Measurements from ENCODE around the gene C22orf23. TPM values are rescaled to one million over a fixed set of nuclear protein-coding genes. Genes with fewer than 3 reads are reported as not detected.

The C22orf23 gene
- total RNA-seq, 1 donor from 2014 or later: not detected

GRCh38 chr22:37990301-37990700 is 36.9 kb upstream of the C22orf23 start:
- no peak for ATAC-seq
- DNase-seq: peak; percentile 65
- Histone ChIP-seq H3K27ac (no peak overlapping the region), H3K27me3 (no peaks in the 10 kb centered on the region), H3K4me1 (no peaks in the 10 kb centered on the region), H3K36me3 (no peaks in the 10 kb centered on the region), H3K9me3 (no peaks in the 10 kb centered on the region), H3K4me3 (no peak overlapping the region)
- no peak for TF ChIP-seq CTCF (IDR thresholded peaks at IDR 0.05)
- intact Hi-C loops (cut with DNase I): no loop called here

GRCh38 chr22:37989146-37990045 is 36.0 kb upstream of the C22orf23 start:
- intact Hi-C loops (cut with DNase I): no loop called here
- ATAC-seq: no peak
- Histone ChIP-seq H3K27me3 (no peaks in the 10 kb centered on the region), H3K27ac (no peak overlapping the region), H3K4me3 (no peak overlapping the region), H3K9me3 (no peaks in the 10 kb centered on the region), H3K4me1 (no peaks in the 10 kb centered on the region), H3K36me3 (no peaks in the 10 kb centered on the region)
- TF ChIP-seq CTCF (IDR thresholded peaks at IDR 0.05): no peak
- no peak for DNase-seq

- Histone ChIP-seq H3K27ac (no peak overlapping the region), H3K4me3 (no peak overlapping the region), H3K4me1 (no peaks in the 10 kb centered on the region), H3K9me3 (no peaks in the 10 kb centered on the region), H3K36me3 (no peaks in the 10 kb centered on the region), H3K27me3 (no peaks in the 10 kb centered on the region)
- intact Hi-C loops (cut with DNase I): no loop called here
- ATAC-seq (no peak), DNase-seq (no peak)
- TF ChIP-seq CTCF (IDR thresholded peaks at IDR 0.05): no peak
Measured at GRCh38 chr22:37986371-37986770, 33.0 kb upstream of the C22orf23 start.

- ATAC-seq (no peak), DNase-seq (no peak)
- Histone ChIP-seq H3K36me3 (no peaks in the 10 kb centered on the region), H3K27ac (no peak overlapping the region), H3K27me3 (no peaks in the 10 kb centered on the region), H3K4me3 (no peak overlapping the region), H3K4me1 (no peaks in the 10 kb centered on the region), H3K9me3 (no peaks in the 10 kb centered on the region)
- no peak for TF ChIP-seq CTCF (IDR thresholded peaks at IDR 0.05)
- intact Hi-C loops (cut with DNase I): no loop called here
Measured at GRCh38 chr22:37985751-37986281, 32.4 kb upstream of the C22orf23 start.

- ATAC-seq (no peak), DNase-seq (no peak)
- H3K27ac ChIP-seq: no peak overlapping the region
- H3K9me3 ChIP-seq: no peaks in the 10 kb centered on the region
- intact Hi-C loops (cut with DNase I): no loop called here
- no peak for TF ChIP-seq CTCF (IDR thresholded peaks at IDR 0.05)
- H3K4me3 ChIP-seq: no peak overlapping the region
- H3K4me1 ChIP-seq: no peaks in the 10 kb centered on the region
- no peaks in the 10 kb centered on the region for H3K36me3 ChIP-seq
- no peaks in the 10 kb centered on the region for H3K27me3 ChIP-seq
Measured at GRCh38 chr22:37985050-37985585, 31.7 kb upstream of the C22orf23 start.

Data from upper lobe of right lung (tissue), 1 donor.